ENCODE results near the gene FAM20C. TPM values are rescaled to one million over a fixed set of nuclear protein-coding genes. Genes with fewer than 3 reads are reported as not detected.

FAM20C gene
- total RNA-seq, 2 experiments from 2014 or later: not detected

GRCh38 chr7:286266-286665 is 93.9 kb downstream of the FAM20C start:
- Histone ChIP-seq H3K4me1 (ENCODE audit: insufficient read depth, low read length, poor library complexity, severe bottlenecking) (no peaks in the 10 kb centered on the region), H4K20me1 (ENCODE audit: insufficient read depth, low read length) (no peaks in the 10 kb centered on the region), H3K36me3 (ENCODE audit: insufficient read depth, low read length) (no peaks in the 10 kb centered on the region), H3K9me2 (ENCODE audit: insufficient read depth, low read length) (no peaks in the 10 kb centered on the region), H3K79me2 (ENCODE audit: insufficient read depth, low read depth, low read length) (no peaks in the 10 kb centered on the region), H3K4me2 (ENCODE audit: low read length) (no peak overlapping the region), H3K9me3 (ENCODE audit: low read length) (no peaks in the 10 kb centered on the region), H3K27ac (ENCODE audit: low read depth, low read length, poor library complexity, severe bottlenecking) (no peak overlapping the region), H3K4me3 (ENCODE audit: low read depth, low read length, poor library complexity, severe bottlenecking) (no peak overlapping the region), H2AFZ (ENCODE audit: low read length) (no peak overlapping the region)
- BruUV-seq (replicated peaks): no TSS peak
- intact Hi-C loops (cut with micrococcal nuclease; ENCODE audit: unreplicated experiment): no loop called here
- ChIA-PET CTCF (ENCODE audit: unreplicated experiment) (no interaction called here), POLR2A (no interaction called here)
- no peak for TF ChIP-seq EZH2phosphoT487 (IDR thresholded peaks at IDR 0.05; ENCODE audit: borderline replicate concordance, low read depth, low read length)
- TF ChIP-seq CTCF (conservative IDR thresholded peaks at IDR 0.05; ENCODE audit: low read length): no peak
- DNase-seq (ENCODE audit: low spot score): no peak

GRCh38 chr7:288671-289101 is 96.3 kb downstream of the FAM20C start:
- POLR2A ChIA-PET: no interaction called here
- H3K27ac ChIP-seq (ENCODE audit: low read depth, low read length, poor library complexity, severe bottlenecking): no peak overlapping the region
- H3K4me2 ChIP-seq (ENCODE audit: low read length): no peak overlapping the region
- H3K4me1 ChIP-seq (ENCODE audit: insufficient read depth, low read length, poor library complexity, severe bottlenecking): no peaks in the 10 kb centered on the region
- CTCF ChIA-PET (ENCODE audit: unreplicated experiment): no interaction called here
- H3K9me3 ChIP-seq (ENCODE audit: low read length): no peaks in the 10 kb centered on the region
- DNase-seq (ENCODE audit: low spot score): no peak
- no peaks in the 10 kb centered on the region for H3K36me3 ChIP-seq (ENCODE audit: insufficient read depth, low read length)
- no TSS peak for BruUV-seq (replicated peaks)
- TF ChIP-seq EZH2phosphoT487 (IDR thresholded peaks at IDR 0.05; ENCODE audit: borderline replicate concordance, low read depth, low read length): no peak
- no peak for TF ChIP-seq CTCF (conservative IDR thresholded peaks at IDR 0.05; ENCODE audit: low read length)
- intact Hi-C loops (cut with micrococcal nuclease; ENCODE audit: unreplicated experiment): no loop called here
- no peaks in the 10 kb centered on the region for H3K79me2 ChIP-seq (ENCODE audit: insufficient read depth, low read depth, low read length)
- H3K4me3 ChIP-seq (ENCODE audit: low read depth, low read length, poor library complexity, severe bottlenecking): no peak overlapping the region
- no peaks in the 10 kb centered on the region for H3K9me2 ChIP-seq (ENCODE audit: insufficient read depth, low read length)
- H2AFZ ChIP-seq (ENCODE audit: low read length): no peak overlapping the region
- H4K20me1 ChIP-seq (ENCODE audit: insufficient read depth, low read length): no peaks in the 10 kb centered on the region

GRCh38 chr7:289209-289755 is 96.9 kb downstream of the FAM20C start:
- BruUV-seq (replicated peaks): no TSS peak
- CTCF ChIA-PET (ENCODE audit: unreplicated experiment): no interaction called here
- H3K4me2 ChIP-seq (ENCODE audit: low read length): no peak overlapping the region
- no peak overlapping the region for H3K27ac ChIP-seq (ENCODE audit: low read depth, low read length, poor library complexity, severe bottlenecking)
- no peaks in the 10 kb centered on the region for H3K79me2 ChIP-seq (ENCODE audit: insufficient read depth, low read depth, low read length)
- POLR2A ChIA-PET: no interaction called here
- H2AFZ ChIP-seq (ENCODE audit: low read length): no peak overlapping the region
- H3K36me3 ChIP-seq (ENCODE audit: insufficient read depth, low read length): no peaks in the 10 kb centered on the region
- intact Hi-C loops (cut with micrococcal nuclease; ENCODE audit: unreplicated experiment): no loop called here
- no peaks in the 10 kb centered on the region for H3K9me2 ChIP-seq (ENCODE audit: insufficient read depth, low read length)
- H3K4me1 ChIP-seq (ENCODE audit: insufficient read depth, low read length, poor library complexity, severe bottlenecking): no peaks in the 10 kb centered on the region
- H3K9me3 ChIP-seq (ENCODE audit: low read length): no peaks in the 10 kb centered on the region
- no peak for DNase-seq (ENCODE audit: low spot score)
- H4K20me1 ChIP-seq (ENCODE audit: insufficient read depth, low read length): no peaks in the 10 kb centered on the region
- TF ChIP-seq CTCF (conservative IDR thresholded peaks at IDR 0.05; ENCODE audit: low read length) (no peak), EZH2phosphoT487 (IDR thresholded peaks at IDR 0.05; ENCODE audit: borderline replicate concordance, low read depth, low read length) (no peak)
- H3K4me3 ChIP-seq (ENCODE audit: low read depth, low read length, poor library complexity, severe bottlenecking): no peak overlapping the region
